GM12878 (cell line): ENCODE measurements around the gene CST8. TPM values are rescaled to one million over a fixed set of nuclear protein-coding genes. Genes with fewer than 3 reads are reported as not detected.

ENCODE experiments used
- ATAC-seq: fragments of 200-7000 bp; cut with Tn5 transposase; 3 replicates; pipeline ENCODE4 v1.9.1; 2020; ENCODE audit warnings: mild to moderate bottlenecking, moderate library complexity
- BruUV-seq: library from RNA; stranded (reverse); fragments of 400-500 nt; replicated peaks from 2 replicates; lab custom pipeline; 2021; lab: Mats Ljungman, UMichigan
- CTCF ChIA-PET: fragments of 300-600 bp; sonication (Branson Sonifier 250); formaldehyde crosslinking; extraction: SDS; loops from one replicate; lab custom pipeline; 2021; ENCODE audit warnings: inconsistent platforms; lab: Yijun Ruan, JAX
- POLR2A ChIA-PET: fragments of 350-600 bp; formaldehyde crosslinking; extraction: SDS; loops from one replicate; lab custom pipeline; 2021; ENCODE audit warnings: inconsistent platforms; lab: Charles Lee
- RAD21 ChIA-PET: fragments of 300-600 bp; sonication (Branson Sonifier 250); formaldehyde crosslinking; loops from one replicate; lab custom pipeline; 2023; ENCODE audit warnings: antibody characterized with exemption; ENCODE audit not compliant: unreplicated experiment; lab: Charles Lee
- SMC1A ChIA-PET: fragments of 300-600 bp; sonication (Branson Sonifier 250); formaldehyde crosslinking; loops from one replicate; lab custom pipeline; 2023; ENCODE audit not compliant: unreplicated experiment, uncharacterized antibody; lab: Charles Lee
- DNase-seq: peaks from one replicate; pipeline ENCODE4 v3.0.0-alpha.2; 2011; ENCODE audit warnings: low read depth, low spot score
- FAIRE-seq: peaks from 3 replicates; lab custom pipeline; 2011; peaks lifted over from hg19 to GRCh38; lab: Jason Lieb, UNC
- H2AFZ ChIP-seq: 2 replicates; pipeline ENCODE4 v1.6.0; 2011; ENCODE audit warnings: low read depth, low read length, control low read depth; ENCODE audit not compliant: control insufficient read depth
- H3K27ac ChIP-seq: 2 replicates; pipeline ENCODE4 v1.5.1; 2011; ENCODE audit warnings: control low read depth; ENCODE audit not compliant: control insufficient read depth, insufficient read depth
- H3K27me3 ChIP-seq, 2 experiments: replicated peaks in 1 of 2; 2 replicates each; pipeline versions ENCODE4 v1.6.0 to v1.6.1; 2011; ENCODE audit warnings: low read length in 1 of 2; ENCODE audit not compliant: control insufficient read depth in 2 of 2, insufficient read depth in 2 of 2
- H3K36me3 ChIP-seq, 2 experiments: 2 replicates each; pipeline ENCODE4 v1.5.1; 2011; ENCODE audit warnings: low read length in 1 of 2; ENCODE audit not compliant: control insufficient read depth in 2 of 2, insufficient read depth in 2 of 2
- H3K4me1 ChIP-seq: 2 replicates; pipeline ENCODE4 v1.6.1; 2011; ENCODE audit warnings: mild to moderate bottlenecking, low read length, moderate library complexity, mixed read lengths; ENCODE audit not compliant: control insufficient read depth, insufficient read depth
- H3K4me2 ChIP-seq: 2 replicates; pipeline ENCODE4 v1.6.0; 2011; ENCODE audit warnings: control low read depth; ENCODE audit not compliant: control insufficient read depth, insufficient read depth
- H3K4me3 ChIP-seq: fragments of 200-600 bp; sonication (generic); 2 replicates; pipeline ENCODE4 v1.5.1; 2016
- H3K79me2 ChIP-seq: 2 replicates; pipeline ENCODE4 v1.6.0; 2011; ENCODE audit warnings: low read length; ENCODE audit not compliant: control insufficient read depth, insufficient read depth
- H3K9ac ChIP-seq: 2 replicates; pipeline ENCODE4 v1.8.0; 2011; ENCODE audit warnings: low read length, control low read depth, mixed read lengths; ENCODE audit not compliant: control insufficient read depth, insufficient read depth
- H3K9me3 ChIP-seq: replicated peaks from 3 replicates; pipeline ENCODE4 v1.5.1; 2011; ENCODE audit warnings: mild to moderate bottlenecking, low read length; ENCODE audit not compliant: control insufficient read depth, insufficient read depth
- H4K20me1 ChIP-seq: 2 replicates; pipeline ENCODE4 v1.6.0; 2011; ENCODE audit not compliant: control insufficient read depth, insufficient read depth
- HDAC6 ChIP-seq: fragments of 200-600 bp; sonication (generic); IDR thresholded peaks from one replicate; pipeline ENCODE4 v1.8.0; 2017; ENCODE audit warnings: antibody characterized with exemption; ENCODE audit not compliant: unreplicated experiment
- IKZF1 ChIP-seq: fragments of 450-650 bp; conservative IDR thresholded peaks from 2 replicates; pipeline ENCODE4 v1.6.1; 2017; ENCODE audit warnings: antibody characterized with exemption, mild to moderate bottlenecking
- IRF4 ChIP-seq: IDR thresholded peaks from 2 replicates; pipeline ENCODE4 v1.6.1; 2011; ENCODE audit warnings: low read depth, low read length
- KAT2A ChIP-seq: conservative IDR thresholded peaks from 2 replicates; pipeline ENCODE4 v1.6.1; 2011; ENCODE audit warnings: low read depth, low read length; ENCODE audit not compliant: control insufficient read depth
- KDM1A ChIP-seq: fragments of 200-600 bp; sonication (generic); IDR thresholded peaks from 2 replicates; pipeline ENCODE4 v1.6.1; 2016; ENCODE audit warnings: borderline replicate concordance
- MYB ChIP-seq: fragments of 150-350 bp; IDR thresholded peaks from 2 replicates; pipeline ENCODE4 v1.6.1; 2014; ENCODE audit warnings: mild to moderate bottlenecking, low read depth, low read length, borderline replicate concordance
- NFIC ChIP-seq: IDR thresholded peaks from 2 replicates; pipeline ENCODE4 v1.6.1; 2012; ENCODE audit warnings: low read depth, mild to moderate bottlenecking, inconsistent platforms, low read length, moderate library complexity
- NFXL1 ChIP-seq: fragments of 450-650 bp; IDR thresholded peaks from 2 replicates; pipeline ENCODE4 v1.6.1; 2017; ENCODE audit warnings: antibody characterized with exemption, mild to moderate bottlenecking, borderline replicate concordance
- SP1 ChIP-seq: IDR thresholded peaks from one replicate; pipeline ENCODE4 v1.6.1; 2011; ENCODE audit warnings: low read depth, low read length
- TARDBP ChIP-seq: IDR thresholded peaks from 2 replicates; pipeline ENCODE4 v1.6.1; 2016; ENCODE audit warnings: borderline replicate concordance
- YBX1 ChIP-seq: fragments of 450-650 bp; IDR thresholded peaks from 2 replicates; pipeline ENCODE4 v1.6.1; 2016; ENCODE audit warnings: antibody characterized with exemption
- WGBS: methylation state at CpG from one replicate; pipeline ENCODE4 v1.1.6; 2016; ENCODE audit warnings: low lambda C conversion rate; ENCODE audit not compliant: insufficient replicate concordance, insufficient coverage; ENCODE audit errors: missing lambda C conversion rate; 5-methylcytosine and 5-hydroxymethylcytosine counted together
- in situ Hi-C: fragments of 300-500 bp; cut with MboI; formaldehyde crosslinking; loops from 9 replicates; pipeline ENCODE4 v1.14.3; 2018; ENCODE audit warnings: mixed read lengths
- intact Hi-C: fragments of 100-400 bp; cut with micrococcal nuclease; formaldehyde crosslinking; loops from one replicate; pipeline ENCODE4 v1.14.2; 2022; ENCODE audit not compliant: unreplicated experiment
- polyA plus RNA-seq, 11 experiments: library from polyadenylated mRNA; depleted of rRNA in 4 of 11; unstranded in 6 of 11; stranded (reverse) in 5 of 11; fragments of >200 nt; fragmentation: Nextera tagmentation in 4 of 11; fragmentation: Illumina TruSeq in 1 of 11; extraction: Ambion mirVana in 4 of 11; extraction: Trizol in 1 of 11; gene quantifications; 1 replicate in 1 of 11; 2 replicates in 10 of 11; pipeline versions ENCODE4 v1.2.1 to v1.2.3, GENCODE V29; 2011 to 2016; ENCODE audit warnings: inconsistent platforms in 2 of 11, missing spikeins in 2 of 11, low read depth in 1 of 11
- total RNA-seq, 4 experiments: library from RNA; depleted of rRNA in 3 of 4; stranded (reverse); fragments of >200 nt in 3 of 4; fragmentation: Illumina TruSeq in 1 of 4; extraction: Trizol in 1 of 4; gene quantifications; 2 replicates each; pipeline versions ENCODE4 v1.2.1 to v1.2.3, GENCODE V29; 2013 to 2021
- TF ChIP-seq, protein P1 (sequence below): fragments of 450-650 bp; IDR thresholded peaks from 2 replicates; pipeline ENCODE4 v1.6.1; 2014; ENCODE audit warnings: mild to moderate bottlenecking
- TF ChIP-seq, protein P2 (sequence below): fragments of 450-650 bp; IDR thresholded peaks from 2 replicates; pipeline ENCODE4 v1.6.1; 2016; ENCODE audit warnings: mild to moderate bottlenecking
- TF ChIP-seq, protein P3 (sequence below): IDR thresholded peaks from 2 replicates; pipeline ENCODE4 v1.6.1; 2012; ENCODE audit warnings: mild to moderate bottlenecking, low read depth, low read length
- TF ChIP-seq, protein P4 (sequence below): fragments of 450-650 bp; formaldehyde crosslinking; IDR thresholded peaks from 2 replicates; pipeline ENCODE4 v1.5.0; 2022; ENCODE audit warnings: mild to moderate bottlenecking, missing genetic modification characterization

CST8 gene
- total and polyA plus RNA-seq, 10 of the 15 experiments (the other 5 are each of a cell fraction or from before 2014, with no cell fraction given): not detected

DNA sequence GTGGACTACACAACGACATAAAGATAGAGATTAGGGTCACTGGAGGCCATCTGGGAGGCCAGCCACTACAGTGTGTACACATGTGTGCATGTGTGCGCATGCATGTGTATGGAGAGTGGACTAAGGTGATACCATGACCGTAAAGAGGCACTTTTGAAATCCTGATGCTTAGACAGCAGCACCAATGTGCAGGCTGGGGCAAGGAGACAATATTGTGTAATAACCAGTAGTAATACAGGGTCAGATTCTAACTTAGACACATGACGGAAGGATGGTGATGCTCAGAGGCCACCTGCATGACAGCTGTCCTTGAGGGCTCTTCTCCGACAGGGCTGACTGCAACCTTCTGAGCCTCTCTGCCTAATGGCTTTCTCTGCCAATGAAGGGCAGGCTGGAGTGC lies 51.9 kb downstream of the CST8 start:
- in situ Hi-C loops: no loop called here
- DNase-seq (no peak), FAIRE-seq (no peak), ATAC-seq (no peak)
- POLR2A ChIA-PET: no interaction called here
- intact Hi-C loops: no loop called here
- BruUV-seq: no TSS peak
- no peaks in the 10 kb centered on the region for H3K36me3 ChIP-seq
- no peak overlapping the region for H3K4me3 ChIP-seq
- CTCF ChIA-PET: no interaction called here
- H3K27ac ChIP-seq: no peak overlapping the region
- no peak overlapping the region for H3K4me2 ChIP-seq
- SMC1A ChIA-PET: no interaction called here
- no peaks in the 10 kb centered on the region for H3K4me1 ChIP-seq
- TF ChIP-seq NFIC (no peak), YBX1 (no peak), NFXL1 (no peak), SP1 (no peak), IRF4 (no peak), KDM1A (no peak), KAT2A (no peak), HDAC6 (no peak), MYB (no peak), IKZF1 (no peak), TARDBP (no peak)
- TF ChIP-seq, protein P1, sequence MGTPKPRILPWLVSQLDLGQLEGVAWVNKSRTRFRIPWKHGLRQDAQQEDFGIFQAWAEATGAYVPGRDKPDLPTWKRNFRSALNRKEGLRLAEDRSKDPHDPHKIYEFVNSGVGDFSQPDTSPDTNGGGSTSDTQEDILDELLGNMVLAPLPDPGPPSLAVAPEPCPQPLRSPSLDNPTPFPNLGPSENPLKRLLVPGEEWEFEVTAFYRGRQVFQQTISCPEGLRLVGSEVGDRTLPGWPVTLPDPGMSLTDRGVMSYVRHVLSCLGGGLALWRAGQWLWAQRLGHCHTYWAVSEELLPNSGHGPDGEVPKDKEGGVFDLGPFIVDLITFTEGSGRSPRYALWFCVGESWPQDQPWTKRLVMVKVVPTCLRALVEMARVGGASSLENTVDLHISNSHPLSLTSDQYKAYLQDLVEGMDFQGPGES: no peak
- TF ChIP-seq, protein P2, sequence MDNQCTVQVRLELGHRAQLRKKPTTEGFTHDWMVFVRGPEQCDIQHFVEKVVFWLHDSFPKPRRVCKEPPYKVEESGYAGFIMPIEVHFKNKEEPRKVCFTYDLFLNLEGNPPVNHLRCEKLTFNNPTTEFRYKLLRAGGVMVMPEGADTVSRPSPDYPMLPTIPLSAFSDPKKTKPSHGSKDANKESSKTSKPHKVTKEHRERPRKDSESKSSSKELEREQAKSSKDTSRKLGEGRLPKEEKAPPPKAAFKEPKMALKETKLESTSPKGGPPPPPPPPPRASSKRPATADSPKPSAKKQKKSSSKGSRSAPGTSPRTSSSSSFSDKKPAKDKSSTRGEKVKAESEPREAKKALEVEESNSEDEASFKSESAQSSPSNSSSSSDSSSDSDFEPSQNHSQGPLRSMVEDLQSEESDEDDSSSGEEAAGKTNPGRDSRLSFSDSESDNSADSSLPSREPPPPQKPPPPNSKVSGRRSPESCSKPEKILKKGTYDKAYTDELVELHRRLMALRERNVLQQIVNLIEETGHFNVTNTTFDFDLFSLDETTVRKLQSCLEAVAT: no peak
- TF ChIP-seq, protein P3, sequence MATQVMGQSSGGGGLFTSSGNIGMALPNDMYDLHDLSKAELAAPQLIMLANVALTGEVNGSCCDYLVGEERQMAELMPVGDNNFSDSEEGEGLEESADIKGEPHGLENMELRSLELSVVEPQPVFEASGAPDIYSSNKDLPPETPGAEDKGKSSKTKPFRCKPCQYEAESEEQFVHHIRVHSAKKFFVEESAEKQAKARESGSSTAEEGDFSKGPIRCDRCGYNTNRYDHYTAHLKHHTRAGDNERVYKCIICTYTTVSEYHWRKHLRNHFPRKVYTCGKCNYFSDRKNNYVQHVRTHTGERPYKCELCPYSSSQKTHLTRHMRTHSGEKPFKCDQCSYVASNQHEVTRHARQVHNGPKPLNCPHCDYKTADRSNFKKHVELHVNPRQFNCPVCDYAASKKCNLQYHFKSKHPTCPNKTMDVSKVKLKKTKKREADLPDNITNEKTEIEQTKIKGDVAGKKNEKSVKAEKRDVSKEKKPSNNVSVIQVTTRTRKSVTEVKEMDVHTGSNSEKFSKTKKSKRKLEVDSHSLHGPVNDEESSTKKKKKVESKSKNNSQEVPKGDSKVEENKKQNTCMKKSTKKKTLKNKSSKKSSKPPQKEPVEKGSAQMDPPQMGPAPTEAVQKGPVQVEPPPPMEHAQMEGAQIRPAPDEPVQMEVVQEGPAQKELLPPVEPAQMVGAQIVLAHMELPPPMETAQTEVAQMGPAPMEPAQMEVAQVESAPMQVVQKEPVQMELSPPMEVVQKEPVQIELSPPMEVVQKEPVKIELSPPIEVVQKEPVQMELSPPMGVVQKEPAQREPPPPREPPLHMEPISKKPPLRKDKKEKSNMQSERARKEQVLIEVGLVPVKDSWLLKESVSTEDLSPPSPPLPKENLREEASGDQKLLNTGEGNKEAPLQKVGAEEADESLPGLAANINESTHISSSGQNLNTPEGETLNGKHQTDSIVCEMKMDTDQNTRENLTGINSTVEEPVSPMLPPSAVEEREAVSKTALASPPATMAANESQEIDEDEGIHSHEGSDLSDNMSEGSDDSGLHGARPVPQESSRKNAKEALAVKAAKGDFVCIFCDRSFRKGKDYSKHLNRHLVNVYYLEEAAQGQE: no peak
- TF ChIP-seq, protein P4, sequence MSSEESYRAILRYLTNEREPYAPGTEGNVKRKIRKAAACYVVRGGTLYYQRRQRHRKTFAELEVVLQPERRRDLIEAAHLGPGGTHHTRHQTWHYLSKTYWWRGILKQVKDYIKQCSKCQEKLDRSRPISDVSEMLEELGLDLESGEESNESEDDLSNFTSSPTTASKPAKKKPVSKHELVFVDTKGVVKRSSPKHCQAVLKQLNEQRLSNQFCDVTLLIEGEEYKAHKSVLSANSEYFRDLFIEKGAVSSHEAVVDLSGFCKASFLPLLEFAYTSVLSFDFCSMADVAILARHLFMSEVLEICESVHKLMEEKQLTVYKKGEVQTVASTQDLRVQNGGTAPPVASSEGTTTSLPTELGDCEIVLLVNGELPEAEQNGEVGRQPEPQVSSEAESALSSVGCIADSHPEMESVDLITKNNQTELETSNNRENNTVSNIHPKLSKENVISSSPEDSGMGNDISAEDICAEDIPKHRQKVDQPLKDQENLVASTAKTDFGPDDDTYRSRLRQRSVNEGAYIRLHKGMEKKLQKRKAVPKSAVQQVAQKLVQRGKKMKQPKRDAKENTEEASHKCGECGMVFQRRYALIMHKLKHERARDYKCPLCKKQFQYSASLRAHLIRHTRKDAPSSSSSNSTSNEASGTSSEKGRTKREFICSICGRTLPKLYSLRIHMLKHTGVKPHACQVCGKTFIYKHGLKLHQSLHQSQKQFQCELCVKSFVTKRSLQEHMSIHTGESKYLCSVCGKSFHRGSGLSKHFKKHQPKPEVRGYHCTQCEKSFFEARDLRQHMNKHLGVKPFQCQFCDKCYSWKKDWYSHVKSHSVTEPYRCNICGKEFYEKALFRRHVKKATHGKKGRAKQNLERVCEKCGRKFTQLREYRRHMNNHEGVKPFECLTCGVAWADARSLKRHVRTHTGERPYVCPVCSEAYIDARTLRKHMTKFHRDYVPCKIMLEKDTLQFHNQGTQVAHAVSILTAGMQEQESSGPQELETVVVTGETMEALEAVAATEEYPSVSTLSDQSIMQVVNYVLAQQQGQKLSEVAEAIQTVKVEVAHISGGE: no peak
- peaks cover 0 to 2% of the 10 kb centered on the region in 2 experiments; a peak in 2 of 4 replicates for H3K27me3 ChIP-seq
- 32% methylated on average over 5 of the region's 5 CpGs for WGBS
- no peaks in the 10 kb centered on the region for H4K20me1 ChIP-seq
- H3K9ac ChIP-seq: no peak overlapping the region
- H3K79me2 ChIP-seq: no peaks in the 10 kb centered on the region
- H3K9me3 ChIP-seq: no peaks in the 10 kb centered on the region
- RAD21 ChIA-PET: no interaction called here
- no peak overlapping the region for H2AFZ ChIP-seq
